Fibroblast of peridontal ligament (primary cell): ENCODE results near the gene CPD.
"Not testable (repeated sequence)": the region's sequence is repeated elsewhere in the genome, so short reads cannot be mapped to it uniquely, and the experiment has no call there.

Source experiments
- DNase-seq: peaks from one replicate; pipeline ENCODE4 v3.0.0-alpha.2; 2010; ENCODE audit errors: extremely low read depth

Gene CPD

GRCh38 chr17:30378825-30379302, at the start of gene CPD:
CPD (plus strand) TSS chr17:30378927; CDS start chr17:30378981, 54 bp downstream.
- DNase-seq: peak; percentile 87

- peak; percentile 49 for DNase-seq
Measured at GRCh38 chr17:30332057-30332542, 46.6 kb upstream of the CPD start.

- DNase-seq: no peak
Measured at GRCh38 chr17:30333503-30334360, 45.0 kb upstream of the CPD start, which contains the start of gene TMIGD1. TMIGD1 (minus strand) TSS chr17:30334057; CDS start chr17:30332133, 1,924 bp downstream.

GRCh38 chr17:30334421-30334820, 44.3 kb upstream of the CPD start:
- DNase-seq: no peak

- DNase-seq: peak; percentile 54
Measured at GRCh38 chr17:30336369-30337171, 42.2 kb upstream of the CPD start.

- no peak for DNase-seq
Measured at GRCh38 chr17:30337393-30337999, 41.2 kb upstream of the CPD start.

GRCh38 chr17:30339086-30339485, 39.6 kb upstream of the CPD start:
- no peak for DNase-seq

- DNase-seq: no peak
Measured at GRCh38 chr17:30340801-30341356, 37.8 kb upstream of the CPD start.

GRCh38 chr17:30341703-30342249, 37.0 kb upstream of the CPD start:
- no peak for DNase-seq

- not testable (repeated sequence) for DNase-seq
Measured at GRCh38 chr17:30343244-30343643, 35.5 kb upstream of the CPD start.

- no peak for DNase-seq
Measured at GRCh38 chr17:30343796-30344195, 34.9 kb upstream of the CPD start.

- no peak for DNase-seq
Measured at GRCh38 chr17:30344283-30345088, 34.2 kb upstream of the CPD start.

GRCh38 chr17:30345089-30345433, 33.7 kb upstream of the CPD start:
- peak; percentile 25 for DNase-seq

GRCh38 chr17:30345527-30346075, 33.1 kb upstream of the CPD start:
- no peak for DNase-seq

- DNase-seq: no peak
Measured at GRCh38 chr17:30346221-30346795, 32.4 kb upstream of the CPD start.

GRCh38 chr17:30347488-30347887, 31.2 kb upstream of the CPD start:
- DNase-seq: no peak

GRCh38 chr17:30349252-30349651, 29.5 kb upstream of the CPD start:
- no peak for DNase-seq

- DNase-seq: not testable (repeated sequence)
Measured at GRCh38 chr17:30351263-30351662, 27.5 kb upstream of the CPD start.

- no peak for DNase-seq
Measured at GRCh38 chr17:30351735-30352134, 27.0 kb upstream of the CPD start.
